KBM-7 (cell line): ENCODE measurements around the gene NDUFV3.
"Not testable (repeated sequence)": the region's sequence is repeated elsewhere in the genome, so short reads cannot be mapped to it uniquely, and the experiment has no call there.

Source experiments
- DNase-seq: peaks from one replicate; pipeline ENCODE4 v3.0.0-alpha.2; 2015
- in situ Hi-C: fragments of 300-500 bp; cut with MboI; formaldehyde crosslinking; loops from 2 replicates; pipeline ENCODE4 v1.14.3; 2020; ENCODE audit warnings: low sequenced_read_pairs, low pct_unique_long_range_greater_than_20kb, mixed read lengths

Gene NDUFV3

DNA sequence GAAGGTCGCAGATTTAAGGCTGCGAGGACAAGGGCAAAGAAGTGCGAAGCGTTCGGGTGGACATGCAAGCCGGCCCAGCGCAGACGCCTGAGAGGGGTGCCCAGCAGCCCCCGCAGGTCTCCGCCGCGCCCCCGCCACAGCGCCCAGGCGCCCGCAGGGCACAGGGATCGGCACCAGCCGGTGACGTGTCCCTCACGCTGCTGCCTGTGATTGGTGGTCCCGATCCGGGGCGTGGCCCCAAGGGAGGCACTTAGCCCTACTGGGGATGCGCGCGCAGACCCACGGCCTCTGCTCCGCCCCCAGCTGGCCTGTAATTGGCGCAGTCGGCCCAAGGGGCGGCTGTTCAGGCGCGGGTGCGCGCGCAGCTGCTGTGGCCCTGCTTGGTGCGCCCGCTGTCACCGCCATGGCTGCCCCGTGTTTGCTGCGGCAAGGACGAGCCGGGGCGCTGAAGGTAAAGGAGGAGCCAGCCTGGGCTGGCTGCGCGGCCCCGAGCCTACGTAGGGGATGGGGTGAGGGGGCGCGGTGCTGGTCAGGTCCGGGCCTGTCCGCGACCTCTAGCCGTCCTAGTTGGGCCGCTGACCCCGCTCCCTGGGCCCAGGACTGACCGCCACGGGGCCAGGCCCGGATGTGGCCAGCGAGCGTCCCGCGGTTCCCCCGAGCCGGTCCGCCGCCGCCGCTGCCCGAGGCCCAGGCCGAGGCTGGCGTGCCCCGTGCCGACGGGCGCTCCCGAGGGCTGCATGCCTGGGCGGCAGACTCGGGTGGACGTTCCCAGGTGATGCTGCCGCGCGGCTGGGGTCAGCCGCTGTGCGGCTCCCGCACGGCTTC lies at the start of gene NDUFV3:
Gene NDUFV3 (plus strand): TSS at position 379 of the 825 bp plus-strand sequence. CDS start 25 bp downstream, at position 404.
- peak; percentile 99 for DNase-seq
- in situ Hi-C loops, result no loop called here

DNA sequence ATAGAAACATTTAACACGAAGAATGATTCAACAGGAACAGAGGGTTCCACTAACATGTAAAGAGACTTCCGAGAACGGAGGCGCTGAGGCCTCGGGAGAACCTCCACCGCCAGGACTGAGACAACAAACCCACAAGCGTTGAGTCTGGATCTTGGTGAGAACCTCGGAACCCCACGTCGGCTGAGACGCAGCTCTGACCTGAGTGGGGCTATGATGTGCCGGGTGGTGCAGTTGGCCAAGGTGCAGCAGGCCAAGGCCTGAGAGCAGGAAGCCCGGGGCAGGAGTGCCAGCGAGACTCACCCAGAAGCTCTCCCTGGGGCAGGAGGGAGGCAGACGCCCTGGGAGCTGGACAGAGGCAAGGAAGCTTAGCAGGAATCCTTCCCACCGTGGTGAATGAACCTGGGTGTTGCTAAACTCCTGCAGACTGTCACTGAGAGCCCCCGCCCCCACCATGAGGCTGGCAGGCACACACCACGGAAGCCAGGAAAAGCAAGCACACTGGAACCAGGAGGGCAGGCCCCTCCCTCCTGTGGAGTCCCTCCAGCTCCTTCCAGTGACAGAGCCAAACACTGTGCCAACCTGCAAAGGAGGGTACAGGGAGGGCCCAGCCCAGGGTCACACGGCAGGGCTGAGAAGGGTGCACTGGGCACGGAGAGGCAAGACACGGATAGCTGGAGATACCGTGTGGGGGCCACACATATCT lies 48.5 kb upstream of the NDUFV3 start:
- in situ Hi-C loops, result loop anchor here (25.0 kb wide), 1 partner anchor 257 kb away; no protein-coding TSS in a partner anchor
- no peak for DNase-seq

DNA sequence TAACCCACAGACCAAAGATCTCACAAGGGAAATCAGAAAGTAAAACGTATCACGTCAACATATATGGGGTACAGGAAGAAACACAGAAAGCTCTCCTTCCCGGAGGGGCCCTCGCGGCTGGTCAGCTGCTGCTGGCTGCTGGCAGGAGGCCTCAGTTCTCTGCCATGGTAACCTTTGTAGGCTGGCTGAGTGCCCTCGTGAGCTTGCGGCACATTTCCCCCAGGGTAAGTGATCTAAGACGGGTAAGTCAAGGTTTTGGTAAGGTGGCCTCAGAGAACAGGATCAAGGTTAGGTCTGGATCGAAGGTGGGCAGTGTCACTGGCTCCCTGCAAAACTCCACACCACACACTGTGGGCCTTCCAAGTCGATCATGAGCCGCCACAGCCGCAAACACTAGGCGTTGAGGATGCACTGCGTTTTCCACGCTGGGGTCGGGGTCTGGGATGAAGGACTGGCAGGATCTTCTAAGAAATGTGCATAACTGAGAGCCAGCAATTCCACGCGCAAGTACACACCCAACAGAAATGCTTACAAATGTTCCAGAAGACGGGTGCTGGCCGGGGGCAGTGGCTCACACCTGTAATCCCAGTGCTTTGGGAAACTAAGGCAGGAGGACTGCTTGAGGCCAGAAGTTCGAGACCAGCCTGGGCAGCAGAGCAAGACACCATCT lies 47.7 kb upstream of the NDUFV3 start:
- DNase-seq, result no peak
- in situ Hi-C loops, result loop anchor here (25.0 kb wide), 1 partner anchor 258 kb away; no protein-coding TSS in a partner anchor

DNA sequence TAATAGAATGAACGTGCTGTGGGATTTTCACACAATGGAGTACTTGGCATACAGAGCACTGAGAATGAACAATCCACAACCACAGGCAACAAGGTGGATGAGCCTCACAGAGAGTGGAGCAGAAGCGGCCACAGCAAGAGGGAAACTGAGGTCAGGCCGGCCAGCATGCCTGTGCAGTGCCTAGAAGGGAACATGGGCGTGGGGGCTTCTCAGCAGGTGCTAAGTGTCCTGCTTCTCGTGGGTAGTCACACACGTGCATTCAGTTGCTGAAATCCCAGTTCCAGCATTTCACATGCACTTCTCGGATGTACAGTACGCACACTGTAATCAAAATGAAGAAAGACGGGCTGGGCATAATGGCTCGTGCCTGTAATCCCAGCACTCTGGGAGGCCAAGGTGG lies 46.9 kb upstream of the NDUFV3 start:
- DNase-seq, result no peak
- in situ Hi-C loops, result loop anchor here (25.0 kb wide), 1 partner anchor 259 kb away; no protein-coding TSS in a partner anchor

DNA sequence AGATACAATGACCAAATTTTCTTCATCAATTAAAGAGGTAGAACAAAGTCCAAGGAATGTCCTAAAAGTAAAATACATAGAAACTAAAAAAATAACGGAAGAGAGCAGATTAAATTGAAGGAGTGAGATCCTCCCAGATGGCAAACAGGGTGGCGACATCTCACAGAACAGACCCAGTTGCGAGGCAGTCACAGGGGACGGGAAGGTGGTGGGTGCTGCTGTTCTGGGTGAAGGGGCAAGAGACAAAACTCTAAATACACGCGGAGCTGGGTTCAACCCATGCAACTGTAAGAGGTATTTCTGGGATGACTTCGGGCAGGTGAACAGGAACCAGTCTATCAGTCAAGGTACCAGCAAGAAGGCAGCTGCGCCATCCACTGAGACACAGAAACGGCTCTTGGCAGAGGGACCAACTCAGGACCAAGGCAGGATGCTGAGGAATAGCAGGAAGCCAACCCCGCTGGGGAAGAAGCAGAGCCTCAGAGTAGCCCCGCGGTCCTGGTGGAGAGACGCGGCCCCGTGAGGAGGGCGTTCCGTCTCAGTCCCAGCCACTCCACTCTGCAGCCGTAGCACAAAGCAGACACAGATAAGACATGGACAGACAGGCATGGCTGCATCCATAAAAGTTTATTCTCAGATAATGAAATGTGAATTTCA lies 45.9 kb upstream of the NDUFV3 start:
- in situ Hi-C loops, result loop anchor here (25.0 kb wide), 1 partner anchor 260 kb away; no protein-coding TSS in a partner anchor
- DNase-seq, result no peak

DNA sequence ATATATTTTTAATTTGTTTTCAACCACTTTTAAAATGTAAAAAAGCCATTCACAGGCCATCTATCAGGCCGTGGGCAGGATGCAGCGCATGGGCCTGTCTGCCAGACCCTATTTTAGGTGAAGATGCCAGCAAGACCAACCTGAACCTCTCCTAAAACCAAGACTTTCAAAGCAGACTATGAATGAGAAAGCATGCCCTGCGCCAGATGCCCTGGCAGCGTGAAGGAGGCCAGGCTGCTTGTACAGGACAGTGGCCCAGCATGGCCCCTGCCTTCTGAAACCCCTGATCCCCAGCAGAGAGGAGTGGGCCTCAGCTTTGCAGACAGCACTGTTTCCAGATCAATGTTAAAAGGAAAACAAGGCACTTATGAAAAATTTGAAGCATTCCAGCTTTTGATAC lies 45.4 kb upstream of the NDUFV3 start:
- DNase-seq, result no peak
- in situ Hi-C loops, result loop anchor here (25.0 kb wide), 1 partner anchor 260 kb away; no protein-coding TSS in a partner anchor

DNA sequence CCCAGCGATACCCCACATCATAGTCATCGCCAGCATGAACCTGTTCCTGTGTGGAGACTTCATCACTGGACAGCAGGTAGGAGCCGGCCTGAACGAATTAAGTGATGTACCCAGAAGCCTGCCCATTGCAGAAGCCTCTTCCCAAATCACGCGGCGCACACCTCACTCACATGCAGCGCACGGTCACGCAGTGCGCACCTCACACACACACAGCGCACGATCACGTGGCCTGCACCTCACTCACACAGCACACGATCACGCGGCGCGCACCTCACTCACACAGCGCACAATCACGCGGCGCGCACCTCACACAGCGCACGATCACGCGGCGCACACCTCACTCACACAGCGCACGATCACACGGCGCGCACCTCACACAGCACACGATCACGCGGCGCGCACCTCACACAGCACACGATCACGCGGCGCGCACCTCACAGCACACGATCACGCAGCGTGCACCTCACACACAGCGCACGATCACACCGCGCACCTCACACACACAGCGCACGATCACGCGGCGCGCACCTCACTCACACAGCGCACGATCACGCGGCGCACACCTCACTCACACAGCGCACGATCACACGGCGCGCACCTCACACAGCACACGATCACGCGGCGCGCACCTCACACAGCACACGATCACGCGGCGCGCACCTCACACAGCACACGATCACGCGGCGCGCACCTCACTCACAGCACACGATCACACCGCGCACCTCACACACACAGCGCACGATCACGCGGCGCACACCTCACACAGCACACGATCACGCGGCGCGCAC lies 44.8 kb upstream of the NDUFV3 start:
- not testable (repeated sequence) for DNase-seq
- in situ Hi-C loops, result loop anchor here (25.0 kb wide), 1 partner anchor 261 kb away; no protein-coding TSS in a partner anchor

DNA sequence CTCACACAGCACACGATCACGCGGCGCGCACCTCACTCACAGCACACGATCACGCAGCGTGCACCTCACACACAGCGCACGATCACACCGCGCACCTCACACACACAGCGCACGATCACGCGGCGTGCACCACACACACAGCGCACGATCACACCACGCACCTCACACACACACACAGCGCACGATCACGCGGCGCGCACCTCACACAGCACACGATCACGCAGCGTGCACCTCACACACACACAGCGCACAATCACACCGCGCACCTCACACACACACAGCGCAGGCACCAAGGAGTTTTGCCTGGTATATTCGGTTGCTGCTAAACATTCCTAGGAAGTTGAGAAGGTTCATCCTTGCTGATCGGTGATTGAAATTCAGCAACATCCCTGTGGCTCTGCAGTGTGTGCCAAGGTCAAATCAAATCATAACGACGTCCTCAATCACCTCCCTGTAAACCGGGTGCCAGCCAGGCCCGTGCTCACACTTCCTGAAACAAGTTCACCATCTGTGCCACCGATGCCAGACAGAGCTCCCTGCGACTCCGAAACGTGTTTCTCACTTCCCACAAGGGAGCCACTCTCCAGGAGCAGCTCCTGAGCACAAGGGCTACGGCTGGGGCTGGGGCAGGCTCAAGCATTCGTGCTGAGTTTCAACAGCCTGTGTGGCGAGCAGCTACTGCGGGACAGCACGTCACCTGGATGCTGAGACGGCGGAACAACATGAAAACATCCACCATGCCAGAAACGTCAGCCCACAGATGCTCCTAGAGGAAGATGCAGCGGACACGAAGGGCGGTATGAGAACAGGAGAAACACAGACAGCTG lies 44.0 kb upstream of the NDUFV3 start:
- in situ Hi-C loops, result loop anchor here (25.0 kb wide), 1 partner anchor 262 kb away; no protein-coding TSS in a partner anchor
- no peak for DNase-seq

DNA sequence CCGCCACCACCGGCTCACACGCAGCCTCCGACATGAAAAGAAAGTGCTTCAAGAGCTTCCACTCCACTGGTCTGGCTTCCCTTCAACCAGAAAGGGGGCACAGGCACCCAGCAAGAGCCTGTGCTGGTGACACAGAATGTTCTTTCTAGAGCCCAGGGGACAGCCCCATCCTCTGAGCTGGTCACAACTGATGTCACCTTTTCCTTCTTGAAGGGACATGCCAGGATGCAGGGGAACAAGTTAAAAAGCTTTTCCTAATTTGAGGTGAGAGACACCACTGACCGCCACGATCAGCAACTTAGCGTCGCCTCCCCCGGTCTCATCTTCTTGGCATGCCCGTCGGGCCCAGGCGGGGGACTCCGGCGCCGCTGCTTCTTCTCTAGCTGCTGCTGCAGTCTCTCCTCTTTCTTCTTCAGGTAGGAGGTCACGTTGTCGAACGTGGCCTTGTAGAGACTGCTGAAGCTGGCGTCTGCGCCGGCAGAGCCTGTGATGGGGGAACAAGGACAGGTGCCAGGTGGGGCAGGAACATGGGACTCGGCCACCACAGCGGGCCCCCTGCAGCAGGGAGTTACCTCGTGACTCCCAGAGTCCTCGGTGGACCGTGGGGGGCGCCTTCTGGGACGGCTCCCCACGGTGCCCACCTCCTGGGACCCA lies 43.2 kb upstream of the NDUFV3 start:
- DNase-seq, result no peak
- in situ Hi-C loops, result loop anchor here (25.0 kb wide), 1 partner anchor 263 kb away; no protein-coding TSS in a partner anchor

DNA sequence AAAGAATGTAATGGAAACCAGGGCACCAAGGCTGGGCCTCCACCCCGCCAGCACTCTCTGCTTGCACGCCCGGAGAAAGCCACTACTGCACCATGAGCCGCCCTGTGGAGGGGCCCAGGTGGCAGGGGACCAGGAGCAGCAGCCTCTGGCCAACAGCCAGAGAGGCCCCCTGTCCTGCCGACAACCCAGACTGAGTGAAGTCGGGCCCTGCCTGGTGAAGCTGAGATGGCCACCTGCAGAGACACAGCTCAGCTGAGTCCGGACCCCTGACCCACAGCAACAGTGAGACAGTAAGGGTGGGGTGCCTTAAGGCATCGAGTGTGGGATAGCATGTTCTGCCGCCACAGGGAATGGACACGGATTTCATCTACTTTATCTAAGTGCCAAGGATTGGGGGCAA lies 42.6 kb upstream of the NDUFV3 start:
- in situ Hi-C loops, result no loop called here

DNA sequence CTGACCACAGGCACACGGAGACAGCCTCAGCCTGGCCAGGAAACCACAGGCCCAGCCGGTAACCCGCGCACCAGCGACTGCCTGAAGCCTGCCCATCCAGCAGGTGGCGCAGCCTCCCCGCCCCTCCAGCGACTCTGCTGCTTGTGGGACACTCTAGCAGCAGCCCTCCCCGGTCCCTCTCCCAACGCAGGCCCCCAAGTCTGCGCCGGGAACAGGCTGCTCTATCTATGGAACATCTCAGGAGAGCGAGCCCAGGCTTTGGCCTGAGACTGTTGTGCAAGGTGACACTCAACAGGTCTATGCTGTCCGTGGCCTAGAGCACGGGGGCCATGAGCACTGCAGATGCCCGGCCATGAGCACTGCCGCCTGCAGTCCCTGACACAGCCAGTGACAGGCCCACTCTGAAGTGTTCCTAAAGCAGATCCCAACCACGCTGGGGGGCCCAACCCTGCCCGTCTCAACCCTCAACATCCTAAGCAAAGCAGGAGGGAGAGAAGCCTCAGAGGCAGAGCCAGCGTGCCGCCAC lies 42.2 kb upstream of the NDUFV3 start:
- DNase-seq, result peak; percentile 70
- in situ Hi-C loops, result no loop called here

More for the DNA sequence above, 42.6 kb upstream of the NDUFV3 start:
- no peak for DNase-seq

DNA sequence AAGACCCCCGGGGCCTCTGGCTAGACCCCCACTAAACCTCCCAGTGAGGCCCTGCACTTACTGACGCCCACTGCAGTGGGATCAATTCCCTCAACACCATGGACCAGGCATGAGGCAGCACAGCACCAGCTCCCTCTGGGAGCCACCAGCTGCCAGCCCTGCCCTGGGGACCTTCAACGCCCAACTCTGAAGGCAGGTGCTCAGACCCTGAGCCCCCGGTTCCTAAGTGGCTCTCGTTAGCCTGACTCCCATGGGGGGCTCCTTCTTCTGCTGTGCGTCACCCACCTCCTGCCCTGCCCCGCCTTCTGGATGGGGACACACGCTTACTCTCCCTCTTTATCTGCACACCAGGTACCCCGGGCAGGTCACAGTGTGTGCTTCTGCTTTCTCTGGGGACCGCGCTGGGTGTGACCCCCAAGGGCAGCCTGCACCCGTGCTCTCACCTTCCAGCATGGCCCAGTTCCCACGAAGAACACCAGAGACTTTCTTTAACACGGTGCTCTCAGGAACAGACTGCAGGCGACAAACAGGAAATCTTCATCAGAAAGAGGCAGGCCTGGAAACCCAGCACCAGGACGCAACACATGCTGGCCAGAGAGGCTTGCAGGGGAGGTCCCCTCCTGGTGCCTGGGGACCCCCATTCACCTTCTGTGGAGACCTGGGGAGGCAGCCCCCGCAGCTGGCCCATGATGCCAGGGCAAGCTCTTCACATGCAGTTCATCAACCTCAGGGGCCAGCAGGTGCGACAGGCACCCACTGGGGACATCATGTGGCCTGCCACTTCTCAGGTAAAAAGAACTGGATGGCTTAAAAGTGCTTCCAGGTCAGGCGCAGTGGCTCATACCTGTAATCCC lies 41.1 kb upstream of the NDUFV3 start:
- DNase-seq, result no peak
- in situ Hi-C loops, result no loop called here

DNA sequence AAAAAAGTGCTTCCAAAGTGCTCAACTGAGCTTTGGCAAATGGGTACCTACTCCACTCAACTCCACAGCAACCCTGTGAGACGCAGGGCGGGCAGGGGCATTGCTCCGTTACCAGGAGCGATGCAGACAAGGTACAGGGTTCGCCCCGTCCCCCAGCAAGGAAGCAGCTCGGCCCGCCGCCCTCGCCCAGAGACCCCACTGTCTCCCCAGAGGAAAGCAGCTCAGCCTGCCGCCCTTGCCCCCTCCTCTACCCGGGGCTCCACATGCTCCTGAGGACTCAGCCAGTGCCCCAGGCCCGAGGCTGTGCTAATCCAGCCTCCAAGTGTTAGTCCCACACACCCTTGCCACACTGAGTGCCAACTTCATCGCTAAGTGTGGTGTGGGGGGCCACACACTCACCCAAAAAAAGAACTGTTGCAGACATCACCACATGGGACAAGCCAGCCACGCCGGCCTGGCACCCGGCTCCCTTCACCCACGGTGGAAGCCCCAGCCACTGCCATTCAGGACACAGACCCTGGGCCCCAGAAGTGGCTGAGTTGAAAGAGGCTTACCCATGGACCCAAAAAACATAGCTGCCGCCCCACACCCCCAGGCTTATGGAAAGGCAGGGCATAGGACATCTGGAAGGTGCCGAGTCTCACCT lies 40.1 kb upstream of the NDUFV3 start:
- no peak for DNase-seq
- in situ Hi-C loops, result no loop called here

DNA sequence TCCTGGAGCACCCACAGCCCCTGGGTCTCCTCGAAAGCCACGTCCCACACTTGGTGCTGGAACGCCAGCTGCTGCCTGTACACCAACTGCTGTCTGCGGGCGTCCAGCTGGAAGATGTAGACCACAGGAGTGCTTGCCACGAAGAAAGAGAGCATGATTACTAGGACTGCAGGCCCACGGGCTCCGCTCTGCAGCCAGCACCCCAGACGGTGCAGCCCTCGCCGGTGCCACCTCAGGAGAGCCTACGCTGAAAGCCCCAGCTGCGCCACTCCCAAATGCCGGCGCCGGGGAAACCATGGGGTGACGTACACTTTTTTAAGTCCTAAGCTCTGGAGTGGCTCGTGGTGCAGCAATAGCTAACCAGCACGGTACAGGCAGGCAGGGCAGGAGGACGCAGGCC lies 39.5 kb upstream of the NDUFV3 start:
- in situ Hi-C loops, result no loop called here

DNA sequence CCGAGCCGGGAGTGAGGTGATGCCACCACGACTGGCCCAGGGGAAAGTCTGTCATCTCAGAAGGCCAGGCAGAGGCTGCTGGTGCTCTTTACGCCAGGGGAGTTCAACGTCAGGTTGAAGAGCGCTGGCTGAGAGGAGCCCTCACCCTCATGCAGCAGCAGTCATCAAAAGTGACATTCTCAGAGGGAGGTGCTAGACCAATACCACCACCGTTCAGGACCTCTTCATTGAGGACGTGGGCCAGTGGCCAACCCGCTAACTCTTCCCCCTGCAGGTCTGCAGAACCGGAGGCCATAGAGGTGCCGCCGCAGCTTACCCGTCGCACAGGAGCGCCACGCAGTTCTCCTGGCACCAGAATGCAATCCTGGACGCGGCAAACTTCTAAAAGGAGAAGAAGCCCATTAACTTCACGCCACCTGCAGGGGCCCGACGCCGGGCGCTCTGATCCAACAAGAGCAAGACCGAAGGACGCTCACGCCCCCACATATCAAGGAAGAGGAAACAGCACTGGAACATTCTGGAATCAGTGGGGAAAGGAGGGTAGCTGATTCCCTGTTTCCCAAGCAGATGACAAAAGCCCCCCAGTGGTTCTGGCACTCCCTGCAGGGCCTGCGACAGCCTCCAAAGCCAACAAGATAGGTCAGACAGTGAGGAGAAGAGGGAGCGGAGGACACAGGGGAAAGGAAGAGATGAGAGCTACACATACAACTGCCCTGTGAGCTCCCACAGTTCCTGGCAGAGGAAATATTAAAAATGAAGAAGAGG lies 38.7 kb upstream of the NDUFV3 start:
- in situ Hi-C loops, result no loop called here
- DNase-seq, result no peak

More for the DNA sequence above, 39.5 kb upstream of the NDUFV3 start:
- DNase-seq, result no peak
